Osteoblast (primary cell): Measurements from ENCODE around the gene IFNAR1. TPM values are rescaled to one million over a fixed set of nuclear protein-coding genes. Genes with fewer than 3 reads are reported as not detected.

ENCODE experiments used
- DNase-seq: peaks from one replicate; pipeline ENCODE4 v3.0.0; 2011; ENCODE audit warnings: low spot score, mixed read lengths; ENCODE audit not compliant: insufficient read length; ENCODE audit errors: missing footprints
- H2AFZ ChIP-seq: 2 replicates; pipeline ENCODE4 v1.6.0; 2011; ENCODE audit warnings: mild to moderate bottlenecking, low read length
- H3K27ac ChIP-seq: 2 replicates; pipeline ENCODE4 v1.5.1; 2011; ENCODE audit warnings: mild to moderate bottlenecking, low read depth, low read length, moderate library complexity
- H3K27me3 ChIP-seq: 2 replicates; pipeline ENCODE4 v1.6.0; 2012; ENCODE audit warnings: mild to moderate bottlenecking, control low read depth, inconsistent platforms, low read length, moderate library complexity; ENCODE audit not compliant: insufficient read depth
- H3K36me3 ChIP-seq: 2 replicates; pipeline ENCODE4 v1.5.1; 2011; ENCODE audit warnings: mild to moderate bottlenecking, low read length, control low read depth, moderate library complexity; ENCODE audit not compliant: insufficient read depth
- H3K4me1 ChIP-seq: 2 replicates; pipeline ENCODE4 v1.5.1; 2011; ENCODE audit warnings: mild to moderate bottlenecking, low read length, control low read depth, moderate library complexity; ENCODE audit not compliant: insufficient read depth
- H3K4me2 ChIP-seq: 2 replicates; pipeline ENCODE4 v1.6.0; 2011; ENCODE audit warnings: mild to moderate bottlenecking, low read length; ENCODE audit not compliant: insufficient read depth
- H3K4me3 ChIP-seq: fragments of 200-600 bp; sonication (generic); 3 replicates; pipeline ENCODE4 v1.5.1; 2012; ENCODE audit warnings: mild to moderate bottlenecking, low read length, inconsistent platforms; ENCODE audit not compliant: insufficient read depth
- H3K79me2 ChIP-seq: 2 replicates; pipeline ENCODE4 v1.6.0; 2012; ENCODE audit warnings: mild to moderate bottlenecking, low read length, control low read depth, inconsistent platforms; ENCODE audit not compliant: insufficient read depth
- H3K9me3 ChIP-seq: 2 replicates; pipeline ENCODE4 v1.5.1; 2011; ENCODE audit warnings: low read depth, low read length, control low read depth
- H4K20me1 ChIP-seq: 2 replicates; pipeline ENCODE4 v1.6.0; 2012; ENCODE audit warnings: mild to moderate bottlenecking, low read length, control low read depth; ENCODE audit not compliant: insufficient read depth
- CTCF ChIP-seq: IDR thresholded peaks from 2 replicates; pipeline ENCODE4 v1.5.1; 2011; ENCODE audit warnings: mild to moderate bottlenecking, low read depth, low read length, moderate library complexity; ENCODE audit errors: extremely low read depth
- total RNA-seq: library from RNA; depleted of rRNA; stranded (reverse); fragments of >200 nt; gene quantifications from 2 replicates; pipeline ENCODE4 v1.2.3, GENCODE V29; 2012

The IFNAR1 gene
- total RNA-seq, 1 donor: 26.1 TPM

GRCh38 chr21:33313183-33313582, 11.6 kb upstream of the IFNAR1 start:
- Histone ChIP-seq H3K27me3 (peaks cover 37% of the 10 kb centered on the region), H3K36me3 (no peaks in the 10 kb centered on the region), H3K79me2 (no peaks in the 10 kb centered on the region), H3K4me2 (no peak overlapping the region), H2AFZ (no peak overlapping the region), H3K4me3 (no peak overlapping the region), H4K20me1 (no peaks in the 10 kb centered on the region), H3K27ac (no peak overlapping the region), H3K9me3 (no peaks in the 10 kb centered on the region), H3K4me1 (no peaks in the 10 kb centered on the region)
- TF ChIP-seq CTCF: no peak
- DNase-seq: no peak

GRCh38 chr21:33313611-33314010, 11.2 kb upstream of the IFNAR1 start:
- Histone ChIP-seq H3K79me2 (no peaks in the 10 kb centered on the region), H2AFZ (no peak overlapping the region), H3K27me3 (peaks cover 38% of the 10 kb centered on the region), H3K4me2 (no peak overlapping the region), H3K9me3 (no peaks in the 10 kb centered on the region), H3K4me3 (no peak overlapping the region), H3K4me1 (no peaks in the 10 kb centered on the region), H3K27ac (no peak overlapping the region), H3K36me3 (no peaks in the 10 kb centered on the region), H4K20me1 (no peaks in the 10 kb centered on the region)
- no peak for TF ChIP-seq CTCF
- no peak for DNase-seq

GRCh38 chr21:33314111-33314510, 10.7 kb upstream of the IFNAR1 start:
- no peaks in the 10 kb centered on the region for H3K4me1 ChIP-seq
- H3K27me3 ChIP-seq: peaks cover 38% of the 10 kb centered on the region
- H3K4me3 ChIP-seq: no peak overlapping the region
- H2AFZ ChIP-seq: no peak overlapping the region
- DNase-seq: no peak
- H3K79me2 ChIP-seq: no peaks in the 10 kb centered on the region
- H4K20me1 ChIP-seq: no peaks in the 10 kb centered on the region
- no peaks in the 10 kb centered on the region for H3K36me3 ChIP-seq
- TF ChIP-seq CTCF: no peak
- H3K27ac ChIP-seq: no peak overlapping the region
- no peak overlapping the region for H3K4me2 ChIP-seq
- H3K9me3 ChIP-seq: no peaks in the 10 kb centered on the region

GRCh38 chr21:33315946-33316710, 8.6 kb upstream of the IFNAR1 start:
- H3K36me3 ChIP-seq: no peaks in the 10 kb centered on the region
- H4K20me1 ChIP-seq: no peaks in the 10 kb centered on the region
- DNase-seq: no peak
- no peak for TF ChIP-seq CTCF
- no peaks in the 10 kb centered on the region for H3K4me1 ChIP-seq
- no peak overlapping the region for H3K27ac ChIP-seq
- H3K79me2 ChIP-seq: no peaks in the 10 kb centered on the region
- no peaks in the 10 kb centered on the region for H3K9me3 ChIP-seq
- H3K4me2 ChIP-seq: no peak overlapping the region
- H3K27me3 ChIP-seq: peaks cover 38% of the 10 kb centered on the region
- H3K4me3 ChIP-seq: no peak overlapping the region
- H2AFZ ChIP-seq: no peak overlapping the region
